RWPE2 (cell line): Measurements from ENCODE around the gene MYZAP.

Source experiments
- ATAC-seq: fragments of 200-7000 bp; cut with Tn5 transposase; 3 replicates; pipeline ENCODE4 v1.9.1; 2021; ENCODE audit warnings: low read depth
- DNase-seq: peaks from one replicate; pipeline ENCODE4 v3.0.0-alpha.2; 2020; ENCODE audit warnings: low spot score
- H3K27ac ChIP-seq: fragments of 450-650 bp; 2 replicates; pipeline ENCODE4 v1.5.1; 2017; ENCODE audit warnings: mild to moderate bottlenecking; ENCODE audit not compliant: poor library complexity, severe bottlenecking
- H3K27me3 ChIP-seq: fragments of 250-450 bp; sonication (Bioruptor Pico); 2 replicates; pipeline ENCODE4 v1.5.1; 2021; ENCODE audit warnings: mild to moderate bottlenecking, moderate library complexity; ENCODE audit not compliant: insufficient read depth, poor library complexity, severe bottlenecking
- H3K36me3 ChIP-seq: fragments of 250-450 bp; sonication (Bioruptor Pico); 2 replicates; pipeline ENCODE4 v1.5.1; 2020; ENCODE audit warnings: low read depth, mild to moderate bottlenecking, moderate library complexity
- H3K4me1 ChIP-seq: fragments of 250-450 bp; sonication (Bioruptor Pico); 2 replicates; pipeline ENCODE4 v1.5.1; 2021; ENCODE audit warnings: mild to moderate bottlenecking, moderate library complexity; ENCODE audit not compliant: insufficient read depth, poor library complexity, severe bottlenecking
- H3K4me3 ChIP-seq: fragments of 250-450 bp; sonication (Bioruptor Pico); 2 replicates; pipeline ENCODE4 v1.5.1; 2021; ENCODE audit warnings: mild to moderate bottlenecking, moderate library complexity; ENCODE audit not compliant: severe bottlenecking
- H3K9me3 ChIP-seq: fragments of 250-450 bp; sonication (Bioruptor Pico); 2 replicates; pipeline ENCODE4 v1.5.1; 2021; ENCODE audit warnings: mild to moderate bottlenecking, moderate library complexity; ENCODE audit not compliant: severe bottlenecking
- CTCF ChIP-seq: fragments of 450-650 bp; IDR thresholded peaks from one replicate; pipeline ENCODE4 v1.5.1; 2017; ENCODE audit warnings: mild to moderate bottlenecking, moderate library complexity; ENCODE audit not compliant: poor library complexity, severe bottlenecking

The MYZAP gene

GRCh38 chr15:57654153-57654852 lies 62.6 kb downstream of the MYZAP start:
- peak; percentile 67; the same call in 2 of the 3 replicates for ATAC-seq
- peaks cover 10% of the 10 kb centered on the region for H3K4me1 ChIP-seq
- H3K27ac ChIP-seq: no peak overlapping the region
- no peaks in the 10 kb centered on the region for H3K27me3 ChIP-seq
- no peaks in the 10 kb centered on the region for H3K9me3 ChIP-seq
- no peak for TF ChIP-seq CTCF
- DNase-seq: no peak
- 0 out of 2 replicates have a peak, but pooled peaks cover 8% of the 10 kb centered on the region for H3K36me3 ChIP-seq
- H3K4me3 ChIP-seq: no peak overlapping the region

DNA sequence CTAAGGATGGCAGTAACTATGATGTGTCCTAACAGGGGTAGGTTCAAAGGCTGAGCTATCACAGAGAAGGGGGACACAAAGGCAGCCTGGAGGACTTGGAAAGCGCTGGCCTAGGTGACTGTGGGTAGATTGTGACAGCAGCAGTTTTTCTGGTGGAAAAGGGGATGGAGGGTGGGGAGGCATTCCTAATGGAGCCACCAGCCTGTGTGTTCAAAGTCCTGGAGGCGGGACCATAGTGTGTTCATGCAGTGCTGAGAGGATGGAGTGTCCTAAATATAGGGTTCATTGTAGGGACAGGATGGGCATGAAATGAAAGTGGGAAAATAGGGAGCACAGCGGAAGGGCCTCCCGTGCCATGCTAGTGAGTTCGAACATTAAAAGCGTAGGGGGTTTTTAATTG lies 63.3 kb downstream of the MYZAP start:
- Histone ChIP-seq H3K9me3 (no peaks in the 10 kb centered on the region), H3K27ac (no peak overlapping the region), H3K36me3 (0 out of 2 replicates have a peak, but pooled peaks cover 1% of the 10 kb centered on the region), H3K27me3 (no peaks in the 10 kb centered on the region), H3K4me1 (peaks cover 5% of the 10 kb centered on the region), H3K4me3 (no peak overlapping the region)
- DNase-seq: no peak
- TF ChIP-seq CTCF: no peak
- no peak for ATAC-seq

- no peak for DNase-seq
- Histone ChIP-seq H3K4me3 (no peak overlapping the region), H3K4me1 (peaks cover 5% of the 10 kb centered on the region), H3K27me3 (no peaks in the 10 kb centered on the region), H3K27ac (no peak overlapping the region), H3K9me3 (no peaks in the 10 kb centered on the region), H3K36me3 (no peaks in the 10 kb centered on the region)
- no peak for ATAC-seq
- TF ChIP-seq CTCF: peak; percentile 12
These were observed 64.1 kb downstream of the MYZAP start for GRCh38 chr15:57655809-57656208.

- TF ChIP-seq CTCF: no peak
- Histone ChIP-seq H3K27me3 (no peaks in the 10 kb centered on the region), H3K9me3 (no peaks in the 10 kb centered on the region), H3K36me3 (no peaks in the 10 kb centered on the region), H3K27ac (no peak overlapping the region), H3K4me1 (peaks cover 5% of the 10 kb centered on the region), H3K4me3 (no peak overlapping the region)
- DNase-seq (no peak), ATAC-seq (no peak)
These were observed 64.7 kb downstream of the MYZAP start for GRCh38 chr15:57656434-57656833.

DNA sequence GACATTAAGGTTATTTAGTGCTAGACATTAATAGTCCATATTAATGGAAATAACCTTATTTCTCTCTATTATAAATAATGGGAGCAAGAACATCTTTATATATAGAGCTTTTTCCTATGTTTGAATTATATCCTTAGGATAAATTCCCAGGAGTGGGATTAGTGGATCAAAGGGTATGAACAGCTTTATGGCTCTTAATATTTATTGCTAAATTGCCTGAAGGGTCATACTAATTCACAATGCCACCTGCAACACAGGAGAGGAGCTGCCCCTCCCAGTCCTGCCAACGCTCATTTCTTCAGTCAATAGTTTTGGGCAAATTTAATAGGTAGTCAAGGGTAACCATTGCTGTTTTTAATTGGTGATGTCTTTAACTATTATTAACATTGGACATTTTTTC lies 65.9 kb downstream of the MYZAP start:
- no peaks in the 10 kb centered on the region for H3K9me3 ChIP-seq
- no peak for TF ChIP-seq CTCF
- no peak overlapping the region for H3K27ac ChIP-seq
- H3K4me3 ChIP-seq: no peak overlapping the region
- ATAC-seq (no peak), DNase-seq (no peak)
- H3K4me1 ChIP-seq: peaks cover 5% of the 10 kb centered on the region
- no peaks in the 10 kb centered on the region for H3K36me3 ChIP-seq
- H3K27me3 ChIP-seq: no peaks in the 10 kb centered on the region
